C4-2B (cell line): ENCODE measurements around the gene NFKBIE.

Experiments used
- H3K27ac ChIP-seq: fragments of 450-650 bp; 2 replicates; pipeline ENCODE4 v1.5.1; 2017
- ZFX ChIP-seq: fragments of 450-650 bp; IDR thresholded peaks from 2 replicates; pipeline ENCODE4 v1.6.1; 2017
- TF ChIP-seq, protein P1 (sequence below): fragments of 450-650 bp; conservative IDR thresholded peaks from 2 replicates; pipeline ENCODE4 v1.5.1; 2017; ENCODE audit warnings: mild to moderate bottlenecking

Gene NFKBIE

DNA sequence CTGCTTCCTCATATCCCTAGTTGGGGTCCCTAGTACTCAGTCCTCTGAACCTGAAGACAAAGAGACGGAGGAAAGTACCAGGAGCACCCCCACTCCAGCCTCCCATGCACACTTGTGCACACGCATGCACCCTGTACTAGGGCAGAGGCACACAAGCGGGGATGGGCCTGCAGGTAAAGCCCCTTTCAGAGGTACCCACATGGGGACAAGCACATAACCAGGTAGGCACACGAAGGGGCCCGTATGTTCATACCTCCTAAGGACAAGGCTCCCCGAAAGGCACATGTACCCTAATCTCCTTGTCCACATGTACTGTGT, 6.0 kb upstream of the NFKBIE start:
- no peak overlapping the region for H3K27ac ChIP-seq
- TF ChIP-seq, protein P1, sequence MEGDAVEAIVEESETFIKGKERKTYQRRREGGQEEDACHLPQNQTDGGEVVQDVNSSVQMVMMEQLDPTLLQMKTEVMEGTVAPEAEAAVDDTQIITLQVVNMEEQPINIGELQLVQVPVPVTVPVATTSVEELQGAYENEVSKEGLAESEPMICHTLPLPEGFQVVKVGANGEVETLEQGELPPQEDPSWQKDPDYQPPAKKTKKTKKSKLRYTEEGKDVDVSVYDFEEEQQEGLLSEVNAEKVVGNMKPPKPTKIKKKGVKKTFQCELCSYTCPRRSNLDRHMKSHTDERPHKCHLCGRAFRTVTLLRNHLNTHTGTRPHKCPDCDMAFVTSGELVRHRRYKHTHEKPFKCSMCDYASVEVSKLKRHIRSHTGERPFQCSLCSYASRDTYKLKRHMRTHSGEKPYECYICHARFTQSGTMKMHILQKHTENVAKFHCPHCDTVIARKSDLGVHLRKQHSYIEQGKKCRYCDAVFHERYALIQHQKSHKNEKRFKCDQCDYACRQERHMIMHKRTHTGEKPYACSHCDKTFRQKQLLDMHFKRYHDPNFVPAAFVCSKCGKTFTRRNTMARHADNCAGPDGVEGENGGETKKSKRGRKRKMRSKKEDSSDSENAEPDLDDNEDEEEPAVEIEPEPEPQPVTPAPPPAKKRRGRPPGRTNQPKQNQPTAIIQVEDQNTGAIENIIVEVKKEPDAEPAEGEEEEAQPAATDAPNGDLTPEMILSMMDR, result no peak
- TF ChIP-seq ZFX, result no peak

DNA sequence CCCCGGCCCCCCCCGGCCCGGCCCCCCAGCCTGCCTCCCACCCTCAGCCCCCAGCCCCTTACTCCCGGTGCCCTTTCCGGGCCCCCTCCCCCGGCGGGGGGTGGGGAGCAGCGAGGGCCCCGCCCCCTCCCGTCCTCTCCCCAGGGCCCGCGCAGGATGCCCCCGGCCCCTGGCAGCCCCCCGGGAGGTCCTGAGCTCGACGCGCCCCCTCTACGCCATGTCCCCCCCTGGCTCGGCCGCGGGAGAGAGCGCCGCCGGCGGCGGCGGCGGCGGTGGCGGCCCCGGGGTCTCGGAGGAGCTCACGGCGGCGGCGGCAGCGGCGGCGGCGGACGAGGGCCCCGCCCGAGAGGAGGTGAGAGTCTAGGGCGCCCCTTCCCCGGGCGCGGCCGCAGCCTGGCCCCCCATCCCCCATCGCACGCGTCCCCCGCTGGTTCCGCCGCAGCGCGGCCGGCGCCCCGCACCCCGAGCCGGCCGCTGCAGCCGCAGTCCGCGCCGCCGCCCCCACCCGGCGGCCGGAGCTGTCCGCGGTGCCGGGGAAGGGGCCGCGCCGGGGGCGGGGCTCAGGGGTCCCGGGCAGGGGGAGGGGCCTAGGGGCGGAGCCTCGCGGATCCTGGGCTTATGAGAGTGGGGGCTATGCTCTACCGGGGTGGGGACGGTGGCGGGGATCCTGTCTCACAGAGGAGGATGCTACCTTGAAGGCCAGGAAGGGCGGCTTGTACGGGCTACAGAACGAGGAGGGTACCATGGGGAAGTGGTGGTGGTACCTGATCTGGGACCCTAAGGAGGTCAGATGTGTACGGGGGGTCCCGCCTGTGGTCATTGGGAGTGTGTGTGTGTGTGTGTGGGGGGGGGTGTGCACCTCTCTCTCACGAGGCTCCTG, 5.4 kb upstream of the NFKBIE start:
- H3K27ac ChIP-seq, result no peak overlapping the region
- TF ChIP-seq, protein P1, result no peak
- no peak for TF ChIP-seq ZFX

DNA sequence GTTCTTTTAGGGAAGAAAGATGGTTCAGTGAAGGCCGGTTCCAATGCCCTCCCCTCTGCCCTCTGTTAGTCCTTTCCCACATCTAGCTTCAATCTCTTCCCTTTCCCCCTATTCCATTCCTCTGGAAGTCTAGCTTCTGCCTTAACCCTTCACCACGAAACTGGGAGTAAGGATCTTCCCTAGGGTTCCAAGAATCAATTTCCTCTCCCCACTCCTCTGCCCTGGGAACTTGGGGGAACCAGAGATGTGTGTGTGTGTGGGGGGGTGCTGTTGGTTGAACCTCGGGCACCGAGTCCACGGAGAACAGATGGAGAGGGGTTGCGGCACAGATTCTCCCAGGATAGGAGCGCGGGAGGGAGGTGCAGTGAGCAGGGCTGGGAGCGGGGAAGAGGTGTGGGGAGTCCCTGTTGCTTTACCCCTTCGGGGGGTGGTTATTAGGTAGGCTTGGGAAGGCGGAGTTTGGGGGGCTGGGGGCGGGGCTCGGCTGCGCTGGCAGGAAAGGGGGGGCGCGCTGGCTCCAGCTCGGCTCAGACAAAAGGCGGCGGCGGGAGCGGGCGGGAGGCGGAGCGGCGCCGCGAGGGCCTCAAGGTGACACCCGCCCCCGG, 4.7 kb upstream of the NFKBIE start, which contains the start of gene TMEM151B:
Gene TMEM151B, plus strand, starts transcription at position 530 of the 605 bp plus-strand sequence. CDS start 293 bp downstream, outside the sequence.
- H3K27ac ChIP-seq, result no peak within 1 kb of the TSS
- TF ChIP-seq, protein P1, result no peak
- TF ChIP-seq ZFX, result no peak

DNA sequence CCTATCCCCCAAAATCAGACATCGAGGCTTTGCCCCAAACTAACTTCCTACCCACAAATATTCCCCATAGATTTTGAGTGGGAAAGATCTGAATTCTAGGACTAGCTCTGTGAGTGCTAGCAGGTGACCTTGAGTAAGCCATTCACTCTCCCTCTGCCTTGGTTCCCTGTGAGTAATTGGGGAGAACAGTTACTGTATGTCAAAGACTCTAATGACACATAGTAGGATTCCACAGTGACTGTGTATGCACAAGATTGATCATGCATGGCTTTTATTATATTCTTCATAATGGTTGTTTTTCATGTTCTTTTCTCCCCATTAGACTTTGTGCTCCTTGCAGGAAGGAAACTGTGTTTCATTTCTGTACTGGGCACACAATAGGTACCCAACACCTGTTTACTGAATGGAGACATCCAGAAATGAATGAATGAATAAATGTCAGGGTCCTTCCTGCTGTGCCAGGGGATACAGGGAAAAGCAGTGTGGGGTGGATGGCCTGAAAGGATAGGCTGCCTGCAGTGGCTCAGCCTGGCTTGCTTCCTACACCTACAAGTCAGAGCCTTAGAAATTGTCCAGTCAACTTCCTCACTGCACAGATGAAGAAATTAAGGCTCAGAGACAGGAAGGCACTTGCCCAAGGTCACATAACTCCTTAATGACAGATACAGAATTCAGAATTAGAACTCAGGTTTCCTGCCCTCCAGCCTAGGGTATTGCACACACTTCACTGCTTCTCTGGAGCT, 4.0 kb upstream of the NFKBIE start:
- H3K27ac ChIP-seq, result no peak overlapping the region
- TF ChIP-seq, protein P1, result no peak
- TF ChIP-seq ZFX, result no peak

DNA sequence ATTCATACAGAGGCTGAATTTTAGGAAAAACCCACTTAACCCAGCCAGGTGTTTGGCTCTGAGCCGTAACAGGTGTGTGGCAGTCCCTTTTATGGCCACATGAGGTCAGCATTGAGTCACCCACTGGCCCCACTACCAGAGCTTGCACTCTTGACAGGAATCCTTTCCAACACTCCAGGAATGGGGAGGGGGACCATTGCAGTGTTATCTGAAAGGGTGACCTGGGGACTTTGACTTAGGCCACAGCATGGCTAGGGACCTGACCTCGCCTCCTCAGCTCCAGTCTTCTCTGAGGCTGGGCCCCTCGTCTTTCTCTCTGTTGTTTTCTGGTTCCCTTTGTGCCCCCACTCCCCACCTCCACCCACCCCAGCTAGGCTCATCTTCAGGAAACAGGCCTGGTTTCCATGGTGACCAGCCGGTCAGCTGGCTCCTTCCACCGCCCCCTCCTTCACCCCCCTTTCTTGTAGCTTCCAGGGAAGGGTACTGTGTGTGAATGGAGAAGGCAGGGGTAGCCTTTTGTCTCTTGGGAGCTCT, 2.8 kb upstream of the NFKBIE start:
- H3K27ac ChIP-seq, result no peak overlapping the region
- TF ChIP-seq, protein P1, result peak; percentile 97
- TF ChIP-seq ZFX, result no peak

DNA sequence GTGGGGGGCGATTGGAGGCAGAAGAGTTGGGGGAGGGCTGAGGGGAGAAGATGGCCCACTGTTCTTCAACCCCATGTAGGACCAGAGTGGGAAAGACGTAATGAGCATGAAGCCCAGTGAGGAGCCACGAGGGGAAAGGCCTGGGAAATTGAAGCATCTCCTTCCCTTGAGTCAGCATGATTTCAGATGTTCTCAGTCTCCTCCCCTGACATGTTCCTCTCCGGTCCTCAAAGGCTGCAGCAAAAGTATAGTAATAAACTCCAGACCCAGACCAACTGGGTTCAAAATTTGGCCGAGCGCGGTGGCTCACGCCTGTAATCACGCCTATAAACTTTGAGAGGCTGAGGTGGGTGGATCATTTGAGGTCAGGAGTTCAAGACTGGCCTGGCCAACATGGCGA, 1.9 kb upstream of the NFKBIE start:
- TF ChIP-seq, protein P1, result no peak
- no peak overlapping the region for H3K27ac ChIP-seq

DNA sequence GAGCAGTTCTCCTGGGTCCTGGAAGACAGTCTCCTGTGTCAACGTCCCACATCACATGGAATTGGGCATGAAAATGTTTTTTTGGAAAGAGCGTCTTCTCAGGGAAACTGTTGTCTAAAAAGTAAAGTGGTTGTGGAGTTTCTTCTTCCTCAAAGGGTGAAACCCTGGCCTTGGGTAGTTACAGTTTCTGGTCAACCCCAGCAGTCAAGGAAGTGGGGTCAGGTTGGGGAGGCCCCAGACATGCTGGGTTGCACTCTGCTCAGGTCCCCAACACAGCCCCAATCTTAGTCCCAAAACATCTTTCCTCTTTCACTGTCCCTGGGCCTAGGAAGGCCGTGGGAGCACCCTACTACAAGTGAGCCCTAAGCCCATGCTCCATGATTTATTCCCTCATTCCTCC, 996 bp upstream of the NFKBIE start:
- no peak overlapping the region for H3K27ac ChIP-seq
- TF ChIP-seq, protein P1, result no peak
- no peak for TF ChIP-seq ZFX
